ENCODE data around the gene ABCC5.

The ABCC5 gene

DNA sequence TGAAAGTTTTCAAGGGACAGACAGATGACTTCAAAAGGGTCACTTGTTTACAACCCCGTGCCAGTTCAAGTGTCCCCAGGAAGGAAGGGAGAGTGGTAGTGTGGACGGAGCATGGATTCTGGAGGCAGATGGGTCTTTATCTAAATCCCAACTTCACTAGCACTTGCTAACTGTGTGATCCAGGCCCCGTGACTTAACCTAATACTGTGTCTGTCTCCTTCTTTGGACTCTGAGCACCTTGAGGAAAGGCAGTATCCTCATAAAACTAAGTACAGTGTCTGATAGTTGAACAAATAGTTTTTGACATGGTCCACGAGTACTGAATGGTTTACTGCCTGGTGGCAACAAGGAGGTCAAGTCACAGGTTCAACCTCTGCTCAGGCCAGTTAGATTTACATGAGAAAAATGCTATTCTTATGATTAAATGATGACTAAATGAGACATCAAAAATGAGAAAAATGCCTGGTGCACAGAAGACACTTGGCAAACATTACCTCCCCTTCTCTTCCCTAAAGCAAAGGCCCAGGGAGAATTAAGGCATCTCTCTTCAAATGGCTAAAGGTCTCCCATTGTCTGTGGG is 48.9 kb downstream of the ABCC5 start:
- Histone ChIP-seq H3K4me3 (ENCODE audit: insufficient read length, low read depth) (no peak overlapping the region), H3K4me1 (ENCODE audit: insufficient read depth, insufficient read length) (no peaks in the 10 kb centered on the region), H3K9me3 (ENCODE audit: insufficient read depth, low read length) (no peaks in the 10 kb centered on the region), H3K36me3 (ENCODE audit: insufficient read depth, insufficient read length, low read length) (peaks cover 82% of the 10 kb centered on the region), H3K27me3 (ENCODE audit: insufficient read depth, insufficient read length) (no peaks in the 10 kb centered on the region), H3K9ac (ENCODE audit: insufficient read length, low read depth) (no peak overlapping the region)
- no peak for TF ChIP-seq ZNF274 (IDR thresholded peaks at IDR 0.05; ENCODE audit: low read depth, low read length)
- TF ChIP-seq YY1 (IDR thresholded peaks at IDR 0.05; ENCODE audit: insufficient read depth, insufficient read length), result no peak
- TF ChIP-seq SUZ12 (IDR thresholded peaks at IDR 0.05; ENCODE audit: extremely low read depth, insufficient read depth, insufficient read length), result no peak
- no peak for DNase-seq (ENCODE audit: low read depth, low spot score)

DNA sequence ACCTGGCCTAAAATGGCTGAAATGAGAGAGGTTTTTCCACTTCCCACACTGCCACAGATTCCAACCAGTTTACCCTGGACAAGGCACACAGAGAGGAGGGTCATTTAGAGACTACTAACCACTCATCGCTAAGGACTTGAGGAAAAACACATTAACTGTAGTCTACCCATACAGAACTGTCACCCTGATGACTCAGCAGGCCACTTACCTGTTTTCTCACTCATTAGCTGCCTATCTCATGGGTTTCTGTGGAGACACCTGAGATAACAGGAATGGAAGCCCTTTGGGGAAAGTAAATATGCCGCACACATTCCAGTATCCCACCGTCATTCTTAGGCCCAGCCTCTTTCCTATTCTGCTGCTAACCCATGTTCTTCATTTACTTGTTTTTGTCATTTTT is 50.0 kb downstream of the ABCC5 start:
- Histone ChIP-seq H3K27me3 (ENCODE audit: insufficient read depth, insufficient read length) (no peaks in the 10 kb centered on the region), H3K9me3 (ENCODE audit: insufficient read depth, low read length) (no peaks in the 10 kb centered on the region), H3K36me3 (ENCODE audit: insufficient read depth, insufficient read length, low read length) (peaks cover 89% of the 10 kb centered on the region), H3K4me1 (ENCODE audit: insufficient read depth, insufficient read length) (no peaks in the 10 kb centered on the region), H3K9ac (ENCODE audit: insufficient read length, low read depth) (no peak overlapping the region), H3K4me3 (ENCODE audit: insufficient read length, low read depth) (no peak overlapping the region)
- DNase-seq (ENCODE audit: low read depth, low spot score), result no peak
- no peak for TF ChIP-seq YY1 (IDR thresholded peaks at IDR 0.05; ENCODE audit: insufficient read depth, insufficient read length)
- no peak for TF ChIP-seq ZNF274 (IDR thresholded peaks at IDR 0.05; ENCODE audit: low read depth, low read length)
- no peak for TF ChIP-seq SUZ12 (IDR thresholded peaks at IDR 0.05; ENCODE audit: extremely low read depth, insufficient read depth, insufficient read length)

DNA sequence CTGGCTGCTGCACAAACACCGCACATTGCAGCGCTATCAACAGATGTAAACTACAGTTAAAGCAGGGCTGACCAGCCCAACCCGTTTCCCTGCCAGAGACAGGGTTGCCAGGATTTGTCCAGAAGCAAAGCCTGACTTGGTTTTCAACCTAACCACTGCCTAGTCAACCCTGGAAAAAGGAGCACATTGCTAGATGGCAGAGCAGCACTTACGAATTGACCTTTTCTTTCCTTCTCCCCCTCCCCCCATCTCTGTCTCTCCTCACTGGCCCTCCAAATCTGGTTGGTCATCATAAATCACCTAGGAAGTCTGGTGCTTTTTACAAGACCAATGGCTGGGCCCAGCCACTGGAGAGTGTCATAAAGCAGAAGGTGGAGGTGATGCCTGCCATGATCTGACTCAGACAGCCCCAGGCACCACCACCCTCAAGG is 51.3 kb downstream of the ABCC5 start:
- H3K4me3 ChIP-seq (ENCODE audit: insufficient read length, low read depth), result no peak overlapping the region
- no peaks in the 10 kb centered on the region for H3K4me1 ChIP-seq (ENCODE audit: insufficient read depth, insufficient read length)
- no peak for DNase-seq (ENCODE audit: low read depth, low spot score)
- H3K9me3 ChIP-seq (ENCODE audit: insufficient read depth, low read length), result no peaks in the 10 kb centered on the region
- TF ChIP-seq SUZ12 (IDR thresholded peaks at IDR 0.05; ENCODE audit: extremely low read depth, insufficient read depth, insufficient read length), result no peak
- TF ChIP-seq ZNF274 (IDR thresholded peaks at IDR 0.05; ENCODE audit: low read depth, low read length), result no peak
- no peak for TF ChIP-seq YY1 (IDR thresholded peaks at IDR 0.05; ENCODE audit: insufficient read depth, insufficient read length)
- H3K9ac ChIP-seq (ENCODE audit: insufficient read length, low read depth), result no peak overlapping the region
- no peaks in the 10 kb centered on the region for H3K27me3 ChIP-seq (ENCODE audit: insufficient read depth, insufficient read length)
- peaks cover 83% of the 10 kb centered on the region for H3K36me3 ChIP-seq (ENCODE audit: insufficient read depth, insufficient read length, low read length)

DNA sequence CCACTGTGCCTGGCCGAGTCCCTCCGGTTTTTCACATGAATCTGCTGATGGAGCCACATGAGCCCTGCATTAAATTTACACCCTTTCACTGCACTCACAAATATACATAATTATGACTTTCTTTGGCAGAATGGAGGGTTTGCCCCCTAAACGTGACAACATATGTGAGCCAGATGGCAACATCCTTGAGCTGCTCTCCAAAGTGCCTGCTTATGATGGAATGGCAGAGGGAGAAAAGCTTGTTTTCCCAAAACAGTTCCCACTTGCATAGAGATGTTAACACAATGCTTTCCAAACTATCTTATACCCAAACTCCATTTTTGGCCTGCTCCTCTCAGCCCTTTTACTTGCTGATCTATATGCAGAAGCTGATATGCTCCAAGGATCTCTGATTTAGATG is 54.9 kb downstream of the ABCC5 start:
- no peaks in the 10 kb centered on the region for H3K9me3 ChIP-seq (ENCODE audit: insufficient read depth, low read length)
- H3K4me3 ChIP-seq (ENCODE audit: insufficient read length, low read depth), result no peak overlapping the region
- DNase-seq (ENCODE audit: low read depth, low spot score), result no peak
- no peak overlapping the region for H3K9ac ChIP-seq (ENCODE audit: insufficient read length, low read depth)
- H3K36me3 ChIP-seq (ENCODE audit: insufficient read depth, insufficient read length, low read length), result peaks cover 81% of the 10 kb centered on the region
- TF ChIP-seq YY1 (IDR thresholded peaks at IDR 0.05; ENCODE audit: insufficient read depth, insufficient read length) (no peak), SUZ12 (IDR thresholded peaks at IDR 0.05; ENCODE audit: extremely low read depth, insufficient read depth, insufficient read length) (no peak), ZNF274 (IDR thresholded peaks at IDR 0.05; ENCODE audit: low read depth, low read length) (no peak)
- H3K4me1 ChIP-seq (ENCODE audit: insufficient read depth, insufficient read length), result no peaks in the 10 kb centered on the region
- no peaks in the 10 kb centered on the region for H3K27me3 ChIP-seq (ENCODE audit: insufficient read depth, insufficient read length)

DNA sequence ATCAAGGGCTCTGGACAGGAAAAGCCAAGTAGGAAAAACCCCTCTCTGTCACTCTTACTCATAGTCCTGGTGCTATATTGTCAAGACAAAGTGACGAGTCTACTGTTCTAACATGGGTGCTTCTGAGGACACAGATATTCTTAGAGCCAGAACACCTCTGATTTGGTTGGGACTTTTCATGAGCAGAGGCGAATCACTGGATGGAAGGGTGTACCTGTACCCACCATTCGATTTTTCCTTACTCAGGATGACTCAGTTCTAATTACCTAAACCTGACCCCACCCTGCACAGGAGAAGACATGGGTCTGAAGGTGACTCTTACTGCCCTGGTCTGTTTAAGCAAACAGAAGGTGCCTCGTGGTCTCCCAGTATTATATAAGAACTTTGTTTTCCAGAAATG is 58.5 kb downstream of the ABCC5 start:
- Histone ChIP-seq H3K4me1 (ENCODE audit: insufficient read depth, insufficient read length) (peaks cover 7% of the 10 kb centered on the region), H3K27me3 (ENCODE audit: insufficient read depth, insufficient read length) (no peaks in the 10 kb centered on the region), H3K9ac (ENCODE audit: insufficient read length, low read depth) (no peak overlapping the region), H3K36me3 (ENCODE audit: insufficient read depth, insufficient read length, low read length) (peaks cover 60% of the 10 kb centered on the region), H3K4me3 (ENCODE audit: insufficient read length, low read depth) (no peak overlapping the region), H3K9me3 (ENCODE audit: insufficient read depth, low read length) (peaks cover 9% of the 10 kb centered on the region; the same call in 1 of the 2 replicates)
- TF ChIP-seq SUZ12 (IDR thresholded peaks at IDR 0.05; ENCODE audit: extremely low read depth, insufficient read depth, insufficient read length) (no peak), YY1 (IDR thresholded peaks at IDR 0.05; ENCODE audit: insufficient read depth, insufficient read length) (no peak), ZNF274 (IDR thresholded peaks at IDR 0.05; ENCODE audit: low read depth, low read length) (no peak)
- no peak for DNase-seq (ENCODE audit: low read depth, low spot score)

DNA sequence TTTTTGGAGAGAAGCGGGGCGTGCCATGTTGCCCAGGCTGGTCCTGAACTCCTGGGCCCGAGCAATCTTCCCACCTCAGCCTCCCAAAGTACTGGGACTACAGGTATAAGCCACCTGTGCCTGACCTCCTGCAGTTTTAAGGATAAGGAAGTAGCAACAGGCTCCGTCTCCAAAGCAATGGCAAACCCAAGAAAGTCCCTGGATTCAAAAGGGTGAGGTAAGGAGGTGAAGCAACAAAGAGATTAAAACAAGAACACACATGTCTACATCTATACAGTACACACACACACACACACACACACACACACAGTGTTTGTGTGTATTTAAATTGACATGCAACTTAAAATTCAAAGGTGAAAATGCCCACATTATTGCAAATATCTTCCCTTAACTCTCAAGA is 58.9 kb downstream of the ABCC5 start:
- Histone ChIP-seq H3K9ac (ENCODE audit: insufficient read length, low read depth) (no peak overlapping the region), H3K36me3 (ENCODE audit: insufficient read depth, insufficient read length, low read length) (peaks cover 58% of the 10 kb centered on the region)

DNA sequence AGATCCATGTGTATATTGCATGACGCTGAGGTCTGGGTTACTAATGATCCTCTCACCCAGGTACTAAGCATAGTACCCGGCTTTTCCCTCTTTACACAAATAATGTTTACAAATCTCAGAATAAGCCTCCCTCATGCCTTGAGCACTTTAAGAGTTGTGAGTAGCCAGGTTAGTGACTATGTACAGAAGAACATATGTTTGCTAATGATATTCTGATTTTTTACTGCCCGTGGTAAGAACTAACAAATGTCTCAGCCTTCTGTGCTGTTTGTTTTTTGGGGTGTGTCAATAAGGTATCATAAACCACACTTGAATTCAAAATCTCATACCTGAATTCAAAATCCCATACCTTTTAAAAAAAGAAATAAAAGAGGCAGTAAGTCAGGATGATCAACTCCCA is 59.5 kb downstream of the ABCC5 start:
- Histone ChIP-seq H3K9me3 (ENCODE audit: insufficient read depth, low read length) (peaks cover 9% of the 10 kb centered on the region; the same call in 1 of the 2 replicates), H3K27me3 (ENCODE audit: insufficient read depth, insufficient read length) (no peaks in the 10 kb centered on the region), H3K4me1 (ENCODE audit: insufficient read depth, insufficient read length) (peaks cover 7% of the 10 kb centered on the region), H3K9ac (ENCODE audit: insufficient read length, low read depth) (no peak overlapping the region), H3K4me3 (ENCODE audit: insufficient read length, low read depth) (no peak overlapping the region), H3K36me3 (ENCODE audit: insufficient read depth, insufficient read length, low read length) (peaks cover 57% of the 10 kb centered on the region)
- DNase-seq (ENCODE audit: low read depth, low spot score), result no peak
- TF ChIP-seq SUZ12 (IDR thresholded peaks at IDR 0.05; ENCODE audit: extremely low read depth, insufficient read depth, insufficient read length), result no peak
- TF ChIP-seq YY1 (IDR thresholded peaks at IDR 0.05; ENCODE audit: insufficient read depth, insufficient read length), result no peak
- TF ChIP-seq ZNF274 (IDR thresholded peaks at IDR 0.05; ENCODE audit: low read depth, low read length), result no peak

More for the DNA sequence above, 58.9 kb downstream of the ABCC5 start:
- TF ChIP-seq ZNF274 (IDR thresholded peaks at IDR 0.05; ENCODE audit: low read depth, low read length) (no peak), YY1 (IDR thresholded peaks at IDR 0.05; ENCODE audit: insufficient read depth, insufficient read length) (no peak), SUZ12 (IDR thresholded peaks at IDR 0.05; ENCODE audit: extremely low read depth, insufficient read depth, insufficient read length) (no peak)
- no peak for DNase-seq (ENCODE audit: low read depth, low spot score)
- H3K4me3 ChIP-seq (ENCODE audit: insufficient read length, low read depth), result no peak overlapping the region
- peaks cover 9% of the 10 kb centered on the region; the same call in 1 of the 2 replicates for H3K9me3 ChIP-seq (ENCODE audit: insufficient read depth, low read length)
- no peaks in the 10 kb centered on the region for H3K27me3 ChIP-seq (ENCODE audit: insufficient read depth, insufficient read length)
- peaks cover 7% of the 10 kb centered on the region for H3K4me1 ChIP-seq (ENCODE audit: insufficient read depth, insufficient read length)

Data from NT2/D1 (cell line).